NCI-H460 (cell line): ENCODE data around the gene TM7SF3. TPM values are rescaled to one million over a fixed set of nuclear protein-coding genes. Genes with fewer than 3 reads are reported as not detected.
"Not testable (repeated sequence)": the region's sequence is repeated elsewhere in the genome, so short reads cannot be mapped to it uniquely, and the experiment has no call there.

Source experiments
- DNase-seq: peaks from one replicate; pipeline ENCODE4 v3.0.0-alpha.2; 2016; ENCODE audit warnings: low read depth; ENCODE audit errors: extremely low read depth
- polyA plus RNA-seq: library from polyadenylated mRNA; depleted of rRNA; stranded (reverse); fragments of >200 nt; gene quantifications from 2 replicates; pipeline ENCODE4 v1.2.3, GENCODE V29; 2014; cell fraction: nucleus; rRNA removed
- total RNA-seq: library from RNA; depleted of rRNA; stranded (reverse); fragments of >200 nt; shearing (Covaris generic); gene quantifications from 2 replicates; pipeline ENCODE4 v1.2.3, GENCODE V29; 2014; rRNA removed

Gene TM7SF3, protein sequence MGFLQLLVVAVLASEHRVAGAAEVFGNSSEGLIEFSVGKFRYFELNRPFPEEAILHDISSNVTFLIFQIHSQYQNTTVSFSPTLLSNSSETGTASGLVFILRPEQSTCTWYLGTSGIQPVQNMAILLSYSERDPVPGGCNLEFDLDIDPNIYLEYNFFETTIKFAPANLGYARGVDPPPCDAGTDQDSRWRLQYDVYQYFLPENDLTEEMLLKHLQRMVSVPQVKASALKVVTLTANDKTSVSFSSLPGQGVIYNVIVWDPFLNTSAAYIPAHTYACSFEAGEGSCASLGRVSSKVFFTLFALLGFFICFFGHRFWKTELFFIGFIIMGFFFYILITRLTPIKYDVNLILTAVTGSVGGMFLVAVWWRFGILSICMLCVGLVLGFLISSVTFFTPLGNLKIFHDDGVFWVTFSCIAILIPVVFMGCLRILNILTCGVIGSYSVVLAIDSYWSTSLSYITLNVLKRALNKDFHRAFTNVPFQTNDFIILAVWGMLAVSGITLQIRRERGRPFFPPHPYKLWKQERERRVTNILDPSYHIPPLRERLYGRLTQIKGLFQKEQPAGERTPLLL
- 101 and 117 TPM in 2 replicates for total RNA-seq
- 215 and 322 TPM in 2 replicates for polyA plus RNA-seq

GRCh38 chr12:27014085-27014858 is at the start of gene TM7SF3:
Gene TM7SF3 (minus strand): TSS chr12:27014384. CDS start chr12:27014168, 216 bp downstream.
- DNase-seq = peak; percentile 75

- no peak for DNase-seq
These were observed 49.2 kb upstream of the TM7SF3 start for GRCh38 chr12:27063250-27063851.

DNA sequence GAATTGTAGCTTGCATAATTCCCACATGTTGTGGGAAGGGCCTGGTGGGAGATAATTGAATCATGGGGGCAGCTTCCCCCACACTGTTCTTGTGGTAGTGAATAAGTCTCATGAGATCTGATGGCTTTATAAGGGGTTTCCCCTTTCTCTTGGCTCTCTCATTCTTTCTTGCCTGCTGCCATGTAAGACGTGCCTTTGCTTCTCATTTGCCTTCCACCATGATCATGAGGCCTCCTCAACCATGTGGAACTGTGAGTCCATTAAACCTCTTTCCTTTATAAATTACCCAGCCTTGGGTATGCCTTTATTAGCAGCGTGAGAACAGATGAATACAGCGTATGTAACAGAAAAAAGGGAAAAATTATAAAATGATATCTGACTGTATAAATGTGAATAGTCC is 47.1 kb upstream of the TM7SF3 start:
- no peak for DNase-seq

DNA sequence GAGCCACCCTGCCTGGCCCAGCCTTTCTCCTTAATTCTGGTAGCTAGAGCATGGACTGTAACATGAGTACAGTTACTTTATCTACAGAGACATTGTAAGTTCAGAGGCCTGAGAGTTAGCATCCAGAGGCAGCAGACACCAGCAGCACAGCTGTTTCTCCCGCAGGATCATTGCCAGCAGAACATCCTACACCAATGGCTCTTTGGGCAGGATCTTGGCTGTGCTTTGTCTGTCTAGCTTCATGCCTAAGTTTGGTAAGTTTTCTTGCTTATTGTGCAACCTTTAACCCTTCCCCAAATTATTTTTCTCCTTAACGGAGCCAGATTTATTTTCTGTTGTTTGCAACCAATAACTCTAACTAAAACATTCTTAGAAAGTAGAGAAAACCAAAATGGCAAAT is 46.6 kb upstream of the TM7SF3 start:
- DNase-seq = no peak

- no peak for DNase-seq
These were observed 43.4 kb upstream of the TM7SF3 start for GRCh38 chr12:27057543-27057942.

GRCh38 chr12:27055966-27056365 is 41.8 kb upstream of the TM7SF3 start:
- no peak for DNase-seq

DNA sequence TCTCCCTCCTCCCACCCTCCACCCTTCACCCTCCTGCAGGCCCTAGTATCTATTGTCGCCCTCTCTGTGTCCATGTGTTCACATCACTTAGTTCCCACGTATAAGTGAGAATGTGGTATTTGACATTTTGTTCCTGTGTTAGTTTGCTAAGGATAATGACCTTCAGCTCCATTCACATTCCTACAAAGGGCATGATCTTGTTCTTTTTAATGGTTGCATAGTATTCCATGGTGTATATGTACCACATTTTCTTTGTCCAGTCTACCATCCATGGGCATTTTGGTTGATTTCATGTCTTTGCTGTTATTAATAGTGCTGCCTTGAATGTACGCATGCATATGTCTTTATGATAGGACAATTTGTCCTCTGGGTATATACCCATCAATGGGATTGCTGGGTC is 38.6 kb upstream of the TM7SF3 start:
- no peak for DNase-seq

GRCh38 chr12:27052176-27052575 is 38.0 kb upstream of the TM7SF3 start:
- DNase-seq = no peak

DNA sequence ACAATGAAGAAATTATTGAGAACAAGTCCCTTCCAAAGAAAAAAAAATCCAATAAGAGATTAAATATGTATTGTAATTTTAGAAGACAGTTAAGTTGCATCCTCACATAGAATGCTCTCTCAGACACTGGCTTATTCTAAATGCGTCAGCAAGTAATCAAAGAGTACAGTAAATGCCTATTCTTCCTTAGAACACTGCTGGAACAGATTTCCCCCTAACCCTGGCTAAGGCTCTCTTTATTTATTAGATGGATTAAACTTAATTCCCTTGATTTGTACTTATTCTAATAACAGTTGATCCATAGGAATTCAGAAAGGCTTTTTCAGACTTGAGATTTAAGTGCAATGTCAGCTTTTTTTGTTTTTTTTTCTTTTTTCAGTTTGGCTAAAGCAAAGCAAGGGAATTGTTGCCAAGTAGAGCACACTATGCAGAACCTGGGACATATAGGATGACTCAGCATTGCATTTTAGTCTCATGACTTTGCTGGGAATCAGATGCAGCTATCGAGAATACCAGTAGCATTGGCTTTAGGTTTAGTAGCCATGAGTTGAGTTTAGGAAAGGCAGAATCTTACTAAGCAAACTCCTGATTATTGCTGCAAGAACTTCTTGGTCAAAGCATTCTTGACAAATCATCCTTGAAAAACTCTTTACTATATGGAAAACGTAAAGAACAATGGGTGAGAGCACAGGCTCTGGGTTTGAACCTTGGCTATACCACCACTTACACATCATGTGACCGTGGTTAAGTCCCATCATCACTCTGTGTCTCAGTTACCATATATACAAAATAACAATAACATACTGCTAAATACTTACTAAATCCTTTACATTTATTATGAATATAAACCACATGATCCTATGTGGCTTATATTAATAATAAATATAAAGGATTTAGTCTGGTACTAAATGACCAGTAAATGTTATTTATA is 34.9 kb upstream of the TM7SF3 start:
- DNase-seq = peak; percentile 38

DNA sequence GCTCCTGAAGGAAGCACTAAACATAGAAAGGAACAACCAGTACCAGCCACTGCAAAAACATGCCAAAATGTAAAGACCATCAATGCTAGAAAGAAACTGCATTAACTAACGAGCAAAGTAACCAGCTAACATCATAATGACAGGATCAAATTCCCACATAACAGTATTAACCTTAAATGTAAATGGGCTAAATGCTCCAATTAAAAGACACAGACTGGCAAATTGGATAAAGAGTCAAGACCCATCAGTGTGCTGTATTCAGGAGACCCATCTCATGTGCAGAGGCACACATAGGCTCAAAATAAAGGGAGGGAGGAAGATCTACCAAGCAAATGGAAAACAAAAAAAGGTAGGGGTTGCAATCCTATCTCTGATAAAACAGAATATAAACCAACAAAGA is 27.8 kb upstream of the TM7SF3 start:
- not testable (repeated sequence) for DNase-seq

DNA sequence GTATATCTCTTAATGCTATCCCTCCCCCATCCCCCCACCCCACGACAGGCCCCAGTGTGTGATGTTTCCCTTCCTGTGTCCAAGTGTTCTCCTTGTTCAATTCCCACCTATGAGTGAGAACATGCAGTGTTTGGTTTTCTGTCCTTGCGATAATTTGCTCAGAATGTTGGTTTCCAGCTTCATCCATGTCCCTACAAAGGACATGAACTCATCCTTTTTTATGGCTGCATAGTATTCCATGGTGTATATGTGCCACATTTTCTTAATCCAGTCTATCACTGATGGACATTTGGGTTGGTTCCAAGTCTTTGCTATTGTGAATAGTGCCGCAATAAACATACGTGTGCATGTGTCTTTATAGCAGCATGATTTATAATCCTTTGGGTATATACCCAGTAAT is 26.5 kb upstream of the TM7SF3 start:
- DNase-seq = not testable (repeated sequence)

DNA sequence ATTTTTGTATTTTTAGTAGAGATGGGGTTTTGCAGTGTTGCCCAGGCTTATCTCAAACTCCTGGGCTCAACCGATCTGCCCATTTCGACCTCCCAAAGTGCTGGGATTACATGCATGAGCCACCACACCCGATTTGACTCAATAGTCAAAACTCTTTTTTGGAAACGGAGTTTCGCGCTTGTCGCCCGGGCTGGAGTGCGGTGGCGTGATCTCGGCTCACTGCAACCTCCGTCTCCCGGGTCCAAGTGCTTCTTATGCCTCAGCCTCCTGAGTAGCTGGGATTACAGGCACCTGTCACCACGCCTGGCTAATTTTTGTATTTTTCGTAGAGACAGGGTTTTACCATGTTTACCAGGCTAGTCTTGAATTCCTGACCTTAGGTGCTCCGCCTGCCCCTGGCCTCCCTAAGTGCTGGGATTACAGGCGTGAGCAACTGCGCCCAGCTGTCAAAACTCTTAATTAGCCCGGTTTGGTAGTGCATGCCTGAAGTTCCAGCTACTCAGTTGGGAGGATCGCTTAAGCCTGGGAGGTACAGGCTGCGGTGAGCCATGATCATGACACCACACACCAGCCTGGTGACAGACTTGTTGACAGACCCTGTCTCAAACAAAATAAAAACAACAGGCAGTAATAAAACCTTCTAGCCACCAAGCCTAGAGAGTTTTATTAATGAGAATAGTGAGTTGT is 20.6 kb upstream of the TM7SF3 start:
- DNase-seq = no peak

DNA sequence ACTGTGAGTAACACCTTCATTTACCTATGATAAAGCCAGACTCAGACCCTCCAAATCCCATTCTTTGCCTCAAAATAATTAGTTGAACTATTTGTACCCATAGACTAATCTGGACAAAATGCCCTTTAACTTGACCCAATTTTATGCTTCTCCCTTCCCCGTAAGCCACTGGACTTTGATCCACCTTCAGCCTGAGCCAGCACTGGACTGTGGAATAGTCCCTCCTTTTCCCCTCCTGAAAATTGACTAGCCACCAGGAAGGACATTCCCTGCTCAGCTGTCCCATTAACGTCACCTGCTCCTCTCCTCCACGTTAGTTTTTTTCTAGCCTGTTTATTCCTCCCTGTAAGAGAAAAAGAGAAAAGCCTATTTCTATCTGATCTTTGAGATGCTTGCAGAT is 18.5 kb upstream of the TM7SF3 start:
- DNase-seq = no peak

- no peak for DNase-seq
These were observed 17.3 kb upstream of the TM7SF3 start for GRCh38 chr12:27031531-27031930.

DNA sequence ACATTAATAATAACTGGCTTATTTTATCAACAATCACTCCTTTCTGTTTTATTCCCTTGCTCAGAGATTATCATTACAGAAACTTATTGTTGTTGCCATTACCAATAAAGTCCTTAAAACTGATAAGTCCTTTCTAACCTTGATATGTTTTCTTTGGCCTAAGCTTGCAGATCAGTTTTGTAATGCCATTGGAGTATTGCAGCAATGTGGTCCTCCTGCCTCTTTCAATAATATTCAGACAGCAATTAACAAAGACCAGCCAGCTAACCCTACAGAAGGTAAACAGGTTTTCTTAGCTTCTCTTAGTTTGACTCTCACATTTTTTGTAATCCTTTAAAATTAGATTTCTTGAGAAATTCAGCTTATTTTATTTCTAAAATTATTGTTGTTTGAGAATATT is 12.1 kb upstream of the TM7SF3 start:
- DNase-seq = no peak

DNA sequence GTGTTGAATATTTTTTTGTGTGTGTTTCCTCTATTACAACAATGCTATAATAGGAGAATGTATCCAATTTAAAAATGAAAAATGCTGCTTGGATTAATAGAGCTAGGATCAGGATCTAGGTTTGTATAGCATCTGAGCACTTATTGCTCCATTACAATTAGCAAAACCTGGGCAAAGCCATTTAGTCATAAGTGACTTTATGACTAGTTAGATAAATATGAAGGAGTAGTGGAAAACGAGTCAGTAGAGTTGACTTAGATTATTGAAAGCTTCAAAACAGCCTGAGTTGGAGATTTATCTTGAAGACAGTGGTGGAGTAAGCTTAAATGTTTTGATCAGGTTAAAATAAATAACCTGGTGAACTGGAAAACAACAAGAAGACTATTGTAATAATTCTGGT is 10.9 kb upstream of the TM7SF3 start:
- DNase-seq = no peak

- DNase-seq = no peak
These were observed 10.1 kb upstream of the TM7SF3 start for GRCh38 chr12:27024291-27024690.

GRCh38 chr12:27020761-27021160 is 6.6 kb upstream of the TM7SF3 start:
- no peak for DNase-seq

- DNase-seq = no peak
These were observed 3.9 kb upstream of the TM7SF3 start for GRCh38 chr12:27018037-27018436.
